ENCODE measurements around the gene SLC6A3. TPM values are rescaled to one million over a fixed set of nuclear protein-coding genes. Genes with fewer than 3 reads are reported as not detected.

The SLC6A3 gene
- total RNA-seq, 1 experiment from 2014 or later, result not detected

GRCh38 chr5:1472964-1473628, 27.9 kb upstream of the SLC6A3 start:
- Histone ChIP-seq H3K4me1 (no peaks in the 10 kb centered on the region), H3K36me3 (ENCODE audit: control insufficient read depth, insufficient read depth, low read length) (peaks cover 2% of the 10 kb centered on the region; the same call in 1 of the 2 replicates), H3K27me3 (replicated peaks; ENCODE audit: control insufficient read depth, insufficient read depth, low read length) (no peaks in the 10 kb centered on the region), H3K4me3 (ENCODE audit: low read depth, low read length) (no peak overlapping the region), H3K9me3 (no peaks in the 10 kb centered on the region; the same call in 1 of the 2 replicates)
- no peak for DNase-seq
- Mint-ChIP-seq H3K9me3 (ENCODE audit: unreplicated experiment) (no peaks in the 10 kb centered on the region), H3K27ac (ENCODE audit: unreplicated experiment) (no peak overlapping the region), H3K4me1 (ENCODE audit: low read depth, unreplicated experiment) (no peaks in the 10 kb centered on the region), H3K4me3 (ENCODE audit: unreplicated experiment) (no peak overlapping the region), H3K36me3 (ENCODE audit: insufficient read depth, unreplicated experiment) (peaks cover 38% of the 10 kb centered on the region), H3K27me3 (ENCODE audit: insufficient read depth, unreplicated experiment) (no peaks in the 10 kb centered on the region)
- intact Hi-C loops (cut with micrococcal nuclease; ENCODE audit: unreplicated experiment), result no loop called here
- BruUV-seq (replicated peaks), result no TSS peak
- no peak for TF ChIP-seq CTCF (IDR thresholded peaks at IDR 0.05; ENCODE audit: insufficient read depth in 1 of 2, low read depth in 1 of 2, low read length in 1 of 2, severe bottlenecking in 1 of 2, unreplicated experiment in 1 of 2)
- POLR2A ChIA-PET, result no interaction called here
- CTCF ChIA-PET, result no interaction called here

- H3K9me3 ChIP-seq, result no peaks in the 10 kb centered on the region; the same call in 1 of the 2 replicates
- no peak overlapping the region for H3K4me3 Mint-ChIP-seq (ENCODE audit: unreplicated experiment)
- peaks cover 2% of the 10 kb centered on the region; the same call in 1 of the 2 replicates for H3K36me3 ChIP-seq (ENCODE audit: control insufficient read depth, insufficient read depth, low read length)
- no peaks in the 10 kb centered on the region for H3K4me1 Mint-ChIP-seq (ENCODE audit: low read depth, unreplicated experiment)
- intact Hi-C loops (cut with micrococcal nuclease; ENCODE audit: unreplicated experiment), result no loop called here
- no peak overlapping the region for H3K27ac Mint-ChIP-seq (ENCODE audit: unreplicated experiment)
- no peaks in the 10 kb centered on the region for H3K27me3 Mint-ChIP-seq (ENCODE audit: insufficient read depth, unreplicated experiment)
- DNase-seq, result no peak
- H3K27me3 ChIP-seq (replicated peaks; ENCODE audit: control insufficient read depth, insufficient read depth, low read length), result no peaks in the 10 kb centered on the region
- no peak overlapping the region for H3K4me3 ChIP-seq (ENCODE audit: low read depth, low read length)
- peaks cover 46% of the 10 kb centered on the region for H3K36me3 Mint-ChIP-seq (ENCODE audit: insufficient read depth, unreplicated experiment)
- no peak for TF ChIP-seq CTCF (IDR thresholded peaks at IDR 0.05; ENCODE audit: insufficient read depth in 1 of 2, low read depth in 1 of 2, low read length in 1 of 2, severe bottlenecking in 1 of 2, unreplicated experiment in 1 of 2)
- no peaks in the 10 kb centered on the region for H3K4me1 ChIP-seq
- H3K9me3 Mint-ChIP-seq (ENCODE audit: unreplicated experiment), result no peaks in the 10 kb centered on the region
- ChIA-PET CTCF (no interaction called here), POLR2A (no interaction called here)
- BruUV-seq (replicated peaks), result no TSS peak
Observed at GRCh38 chr5:1471997-1472963, 27.0 kb upstream of the SLC6A3 start.

- intact Hi-C loops (cut with micrococcal nuclease; ENCODE audit: unreplicated experiment), result no loop called here
- POLR2A ChIA-PET, result no interaction called here
- H3K9me3 Mint-ChIP-seq (ENCODE audit: unreplicated experiment), result no peaks in the 10 kb centered on the region
- H3K36me3 Mint-ChIP-seq (ENCODE audit: insufficient read depth, unreplicated experiment), result peaks cover 48% of the 10 kb centered on the region
- no peaks in the 10 kb centered on the region for H3K27me3 Mint-ChIP-seq (ENCODE audit: insufficient read depth, unreplicated experiment)
- H3K4me3 ChIP-seq (ENCODE audit: low read depth, low read length), result no peak overlapping the region
- H3K36me3 ChIP-seq (ENCODE audit: control insufficient read depth, insufficient read depth, low read length), result peaks cover 3% of the 10 kb centered on the region
- CTCF ChIA-PET, result no interaction called here
- BruUV-seq (replicated peaks), result no TSS peak
- no peak overlapping the region for H3K27ac Mint-ChIP-seq (ENCODE audit: unreplicated experiment)
- no peaks in the 10 kb centered on the region for H3K27me3 ChIP-seq (replicated peaks; ENCODE audit: control insufficient read depth, insufficient read depth, low read length)
- no peak overlapping the region for H3K4me3 Mint-ChIP-seq (ENCODE audit: unreplicated experiment)
- H3K9me3 ChIP-seq, result no peaks in the 10 kb centered on the region; the same call in 1 of the 2 replicates
- no peaks in the 10 kb centered on the region for H3K4me1 Mint-ChIP-seq (ENCODE audit: low read depth, unreplicated experiment)
- no peak for TF ChIP-seq CTCF (IDR thresholded peaks at IDR 0.05; ENCODE audit: insufficient read depth in 1 of 2, low read depth in 1 of 2, low read length in 1 of 2, severe bottlenecking in 1 of 2, unreplicated experiment in 1 of 2)
- H3K4me1 ChIP-seq, result no peaks in the 10 kb centered on the region
- no peak for DNase-seq
Observed at GRCh38 chr5:1471240-1471853, 26.1 kb upstream of the SLC6A3 start.

Data from Caco-2 (cell line).